ENCODE measurements around the gene REM1. TPM values are rescaled to one million over a fixed set of nuclear protein-coding genes. Genes with fewer than 3 reads are reported as not detected.
A peak's percentile ranks its signal among the peaks of the same experiment; 100 is the strongest.

The REM1 gene
- total RNA-seq, 1 experiment from 2014 or later = not detected

DNA sequence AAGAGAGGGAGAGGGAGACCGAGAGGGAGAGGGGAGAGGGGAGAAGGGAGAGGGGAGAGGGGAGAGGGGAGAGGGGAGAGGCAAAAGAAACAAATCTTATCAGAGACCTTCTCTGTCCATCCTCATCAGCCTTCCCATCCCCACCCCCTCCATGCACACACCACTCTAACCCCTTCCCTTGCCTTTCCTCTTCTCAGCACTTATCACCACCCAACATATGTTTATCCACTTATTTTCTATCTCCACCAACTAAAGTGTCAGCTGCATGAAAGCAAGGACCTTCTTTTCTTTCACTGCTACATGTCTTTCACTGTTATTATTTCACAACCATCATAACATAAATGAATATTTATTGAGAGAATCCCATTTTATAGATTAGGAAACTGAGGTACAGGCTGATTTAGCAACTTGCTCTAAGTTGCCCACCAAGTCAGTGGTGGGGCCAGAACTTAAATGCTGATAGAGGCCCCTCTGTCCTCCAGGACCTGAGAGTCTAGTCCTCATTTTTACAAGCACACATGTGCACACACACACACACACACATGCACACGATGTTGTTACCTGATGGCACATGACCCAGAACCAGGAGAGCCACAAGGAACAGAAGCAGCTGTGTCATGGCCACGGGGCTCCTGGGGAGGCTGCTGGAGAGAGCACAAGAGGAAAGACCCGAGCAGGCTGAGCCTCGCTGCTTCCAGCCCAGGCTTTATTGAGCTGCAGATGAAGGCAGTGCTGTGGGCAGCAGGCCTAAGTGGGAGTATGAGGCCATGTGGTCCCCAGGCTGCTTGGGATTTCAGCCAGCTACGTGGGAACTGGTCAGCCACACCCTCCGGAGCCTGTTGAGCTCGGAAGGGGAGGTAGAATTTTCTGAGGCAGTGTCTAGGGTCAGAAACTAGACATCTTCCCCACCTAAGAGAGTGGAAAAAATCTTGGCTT, 2.4 kb upstream of the REM1 start:
- CTCF ChIA-PET = interaction anchor here (0.5 to 3.9 kb wide), 5 partner anchors 12 to 310 kb away, joined by 3 to 21 read pairs (median 4); no protein-coding TSS in a partner anchor
- no TSS peak for BruUV-seq (replicated peaks)
- POLR2A ChIA-PET = no interaction called here

More for the DNA sequence above, 2.4 kb upstream of the REM1 start:
- ATAC-seq (peak; percentile 39), DNase-seq (ENCODE audit: low read depth, low spot score) (no peak)
- Histone ChIP-seq H3K27ac (ENCODE audit: low read length) (no peak overlapping the region), H3K9me3 (ENCODE audit: control insufficient read depth, insufficient read depth, low read depth, low read length) (no peaks in the 10 kb centered on the region), H3K36me3 (ENCODE audit: control insufficient read depth, insufficient read depth, low read length) (no peaks in the 10 kb centered on the region), H3K4me1 (ENCODE audit: control insufficient read depth, insufficient read depth, low read length) (peaks cover 12% of the 10 kb centered on the region; the same call in 1 of the 2 replicates), H3K27me3 (ENCODE audit: control insufficient read depth, insufficient read depth, low read length) (0 out of 2 replicates have a peak, but pooled peaks cover 2% of the 10 kb centered on the region), H3K4me3 (ENCODE audit: low read depth in 2 of 2, low read length in 2 of 2) (no peak overlapping the region)
- intact Hi-C loops (cut with micrococcal nuclease; ENCODE audit: unreplicated experiment) (no loop called here), in situ Hi-C loops (cut with HindIII; ENCODE audit: low pct_unique_long_range_greater_than_20kb, low sequenced_read_pairs) (no loop called here)
- TF ChIP-seq SIN3A (IDR thresholded peaks at IDR 0.05; ENCODE audit: borderline replicate concordance, insufficient read depth, low read depth, low read length) (no peak), POLR2AphosphoS5 (IDR thresholded peaks at IDR 0.05; ENCODE audit: low read depth, low read length) (no peak), TCF7L2 (IDR thresholded peaks at IDR 0.05; ENCODE audit: low read depth, low read length) (no peak), REST (IDR thresholded peaks at IDR 0.05; ENCODE audit: insufficient read depth in 1 of 2, low read depth in 2 of 2, low read length in 1 of 2) (no peak)
- TF ChIP-seq, protein P1, sequence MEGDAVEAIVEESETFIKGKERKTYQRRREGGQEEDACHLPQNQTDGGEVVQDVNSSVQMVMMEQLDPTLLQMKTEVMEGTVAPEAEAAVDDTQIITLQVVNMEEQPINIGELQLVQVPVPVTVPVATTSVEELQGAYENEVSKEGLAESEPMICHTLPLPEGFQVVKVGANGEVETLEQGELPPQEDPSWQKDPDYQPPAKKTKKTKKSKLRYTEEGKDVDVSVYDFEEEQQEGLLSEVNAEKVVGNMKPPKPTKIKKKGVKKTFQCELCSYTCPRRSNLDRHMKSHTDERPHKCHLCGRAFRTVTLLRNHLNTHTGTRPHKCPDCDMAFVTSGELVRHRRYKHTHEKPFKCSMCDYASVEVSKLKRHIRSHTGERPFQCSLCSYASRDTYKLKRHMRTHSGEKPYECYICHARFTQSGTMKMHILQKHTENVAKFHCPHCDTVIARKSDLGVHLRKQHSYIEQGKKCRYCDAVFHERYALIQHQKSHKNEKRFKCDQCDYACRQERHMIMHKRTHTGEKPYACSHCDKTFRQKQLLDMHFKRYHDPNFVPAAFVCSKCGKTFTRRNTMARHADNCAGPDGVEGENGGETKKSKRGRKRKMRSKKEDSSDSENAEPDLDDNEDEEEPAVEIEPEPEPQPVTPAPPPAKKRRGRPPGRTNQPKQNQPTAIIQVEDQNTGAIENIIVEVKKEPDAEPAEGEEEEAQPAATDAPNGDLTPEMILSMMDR (IDR thresholded peaks at IDR 0.05) = no peak

All from Panc1 (cell line).